HepG2 (cell line): ENCODE results near the gene YIF1A. TPM values are rescaled to one million over a fixed set of nuclear protein-coding genes. Genes with fewer than 3 reads are reported as not detected.

Experiments used
- ARID4A ChIP-seq: sonication (generic); formaldehyde crosslinking; IDR thresholded peaks from 2 replicates; pipeline ENCODE4 v1.5.0; 2020; ENCODE audit warnings: mild to moderate bottlenecking, missing genetic modification reagents, borderline replicate concordance
- FLYWCH1 ChIP-seq: sonication (generic); formaldehyde crosslinking; IDR thresholded peaks from 2 replicates; pipeline ENCODE4 v1.8.1; 2023; ENCODE audit warnings: mild to moderate bottlenecking, missing genetic modification reagents
- HOXA9 ChIP-seq: sonication (generic); formaldehyde crosslinking; IDR thresholded peaks from 2 replicates; pipeline ENCODE4 v1.8.1; 2022; ENCODE audit warnings: missing genetic modification reagents, mild to moderate bottlenecking, moderate library complexity, borderline replicate concordance
- KDM4B ChIP-seq: sonication (generic); formaldehyde crosslinking; IDR thresholded peaks from 2 replicates; pipeline ENCODE4 v1.4.0; 2020; ENCODE audit warnings: missing genetic modification reagents
- MIER2 ChIP-seq: IDR thresholded peaks from 2 replicates; pipeline ENCODE4 v1.6.1; 2016; ENCODE audit warnings: missing biosample characterization, missing genetic modification reagents
- NFYC ChIP-seq: IDR thresholded peaks from 2 replicates; pipeline ENCODE4 v1.6.1; 2016; ENCODE audit warnings: missing genetic modification reagents, missing compliant biosample characterization
- SAP130 ChIP-seq: IDR thresholded peaks from 2 replicates; pipeline ENCODE4 v1.6.1; 2016; ENCODE audit warnings: low read depth
- SMAD1 ChIP-seq: sonication (generic); formaldehyde crosslinking; IDR thresholded peaks from 2 replicates; pipeline ENCODE4 v1.4.0; 2020; ENCODE audit warnings: missing genetic modification reagents, low read depth, mild to moderate bottlenecking, borderline replicate concordance
- SOX6 ChIP-seq, 2 experiments: fragments of 450-650 bp in 1 of 2; sonication (generic) in 1 of 2; formaldehyde crosslinking in 1 of 2; IDR thresholded peaks; 2 replicates each; pipeline versions ENCODE4 v1.4.0 to v1.6.1; 2017 to 2020; ENCODE audit warnings: antibody characterized with exemption in 1 of 2, mild to moderate bottlenecking in 1 of 2, missing genetic modification reagents in 1 of 2
- SRSF4 ChIP-seq: fragments of 200-400 bp; formaldehyde crosslinking; IDR thresholded peaks from one replicate; pipeline ENCODE4 v1.6.1; 2018; ENCODE audit warnings: mild to moderate bottlenecking, low read depth, low read length, moderate library complexity; ENCODE audit not compliant: poor library complexity, severe bottlenecking
- TBX3 ChIP-seq: fragments of 450-650 bp; IDR thresholded peaks from 2 replicates; pipeline ENCODE4 v1.6.1; 2017; ENCODE audit warnings: antibody characterized with exemption, mild to moderate bottlenecking, inconsistent platforms, borderline replicate concordance
- ZBTB3 ChIP-seq: sonication (generic); formaldehyde crosslinking; IDR thresholded peaks from 2 replicates; pipeline ENCODE4 v1.4.0; 2020; ENCODE audit warnings: low read depth, mild to moderate bottlenecking, moderate library complexity, missing genetic modification reagents, borderline replicate concordance
- ZBTB42 ChIP-seq: sonication (generic); formaldehyde crosslinking; IDR thresholded peaks from 2 replicates; pipeline ENCODE4 v1.5.0; 2020; ENCODE audit warnings: mild to moderate bottlenecking, missing genetic modification reagents
- ZBTB49 ChIP-seq: sonication (generic); formaldehyde crosslinking; IDR thresholded peaks from 2 replicates; pipeline ENCODE4 v1.4.0; 2020; ENCODE audit warnings: missing genetic modification reagents, borderline replicate concordance
- ZNF138 ChIP-seq: sonication (generic); formaldehyde crosslinking; IDR thresholded peaks from 2 replicates; pipeline ENCODE4 v1.5.0; 2020; ENCODE audit warnings: mild to moderate bottlenecking, low read depth, missing genetic modification reagents
- ZNF607 ChIP-seq: sonication (generic); formaldehyde crosslinking; IDR thresholded peaks from 2 replicates; pipeline ENCODE4 v1.5.1; 2020; ENCODE audit warnings: missing genetic modification reagents, mild to moderate bottlenecking, borderline replicate concordance
- ZNF687 ChIP-seq: sonication (generic); formaldehyde crosslinking; IDR thresholded peaks from 2 replicates; pipeline ENCODE4 v1.5.1; 2020; ENCODE audit warnings: mild to moderate bottlenecking, missing genetic modification reagents, moderate library complexity
- ZNF747 ChIP-seq: sonication (generic); formaldehyde crosslinking; IDR thresholded peaks from 2 replicates; pipeline ENCODE4 v1.8.1; 2023; ENCODE audit warnings: missing genetic modification reagents, mild to moderate bottlenecking, borderline replicate concordance
- polyA plus RNA-seq, 8 experiments: library from polyadenylated mRNA; depleted of rRNA in 3 of 8; stranded (reverse) in 7 of 8; unstranded in 1 of 8; fragments of >200 nt; fragmentation: Illumina TruSeq in 4 of 8; extraction: Trizol in 4 of 8; gene quantifications; 2 replicates each; pipeline versions ENCODE4 v1.2.1 to v1.2.3, GENCODE V29; 2011 to 2016; ENCODE audit warnings: low read depth in 4 of 8, missing spikeins in 1 of 8, mixed read lengths in 1 of 8; ENCODE audit not compliant: insufficient read depth in 1 of 8
- total RNA-seq, 5 experiments: library from RNA; depleted of rRNA; stranded (reverse); fragments of >200 nt; fragmentation: Illumina TruSeq; extraction: Trizol; gene quantifications; 2 replicates each; pipeline ENCODE4 v1.2.3, GENCODE V29; 2016; ENCODE audit warnings: low read depth in 1 of 5

The YIF1A gene
- total and polyA plus RNA-seq, 2 of the 13 experiments (the other 11 are each of a cell fraction or from before 2014, with no cell fraction given): 133 to 145 TPM

GRCh38 chr11:66311965-66312548 is 23.1 kb upstream of the YIF1A start (continued):
- TF ChIP-seq ZBTB49 (no peak), MIER2 (CRISPR knock-in tag) (0 out of 2 replicates have a peak, but pooled peaks have one; percentile 16), FLYWCH1 (no peak), ZBTB42 (CRISPR knock-in tag) (no peak), NFYC (CRISPR knock-in tag) (no peak), SAP130 (peak; percentile 79), ARID4A (peak; percentile 36; the same call in 1 of the 2 replicates), SMAD1 (CRISPR knock-in tag) (no peak; the same call in 1 of the 2 replicates), ZNF687 (peak; percentile 89), ZBTB3 (no peak; the same call in 1 of the 2 replicates), ZNF607 (CRISPR knock-in tag) (no peak), ZNF747 (CRISPR knock-in tag) (peak; percentile 33; the same call in 1 of the 2 replicates), SRSF4 (no peak), KDM4B (no peak), SOX6 (IDR thresholded peaks at IDR 0.05) (no peak), SOX6 (CRISPR knock-in tag; IDR thresholded peaks at IDR 0.05) (peak; percentile 61; the same call in 1 of the 2 replicates), TBX3 (peak; percentile 77; the same call in 1 of the 2 replicates), ZNF138 (CRISPR knock-in tag) (no peak), HOXA9 (no peak)
